Caco-2 (cell line): ENCODE results near the gene ARIH1. TPM values are rescaled to one million over a fixed set of nuclear protein-coding genes. Genes with fewer than 3 reads are reported as not detected.
"Not testable (repeated sequence)": the region's sequence is repeated elsewhere in the genome, so short reads cannot be mapped to it uniquely, and the experiment has no call there.

ENCODE experiments used
- BruUV-seq: library from RNA; stranded (reverse); fragments of 400-500 nt; replicated peaks from 2 replicates; lab custom pipeline; 2021; lab: Mats Ljungman, UMichigan
- CTCF ChIA-PET: fragments of 300-600 bp; sonication (Branson Sonifier 250); formaldehyde crosslinking; loops from one replicate; lab custom pipeline; 2022; ENCODE audit warnings: antibody characterized with exemption; lab: Charles Lee
- POLR2A ChIA-PET: fragments of 300-600 bp; sonication (Branson Sonifier 250); formaldehyde crosslinking; loops from one replicate; lab custom pipeline; 2022; ENCODE audit warnings: antibody characterized with exemption; lab: Charles Lee
- DNase-seq, 2 experiments: peaks; one replicate each; pipeline versions ENCODE4 v3.0.0 to v3.0.0-alpha.2; 2020 to 2022
- H3K27me3 ChIP-seq: replicated peaks from 2 replicates; pipeline ENCODE4 v1.6.0; 2011; ENCODE audit warnings: low read length; ENCODE audit not compliant: control insufficient read depth, insufficient read depth
- H3K36me3 ChIP-seq: 2 replicates; pipeline ENCODE4 v1.5.1; 2011; ENCODE audit warnings: low read length; ENCODE audit not compliant: control insufficient read depth, insufficient read depth
- H3K4me1 ChIP-seq: fragments of 250-450 bp; sonication (Bioruptor Pico); 2 replicates; pipeline ENCODE4 v1.5.1; 2020; ENCODE audit warnings: mild to moderate bottlenecking
- H3K4me3 ChIP-seq: 2 replicates; pipeline ENCODE4 v1.5.1; 2011; ENCODE audit warnings: low read depth, mild to moderate bottlenecking, control low read depth, low read length
- H3K9me3 ChIP-seq: fragments of 250-450 bp; sonication (Bioruptor Pico); 2 replicates; pipeline ENCODE4 v1.5.1; 2020; ENCODE audit warnings: mild to moderate bottlenecking, moderate library complexity
- H3K27ac Mint-ChIP-seq: one replicate; pipeline ENCODE4 v1.8.0; 2022; ENCODE audit warnings: mixed read lengths; ENCODE audit not compliant: unreplicated experiment
- H3K27me3 Mint-ChIP-seq: one replicate; pipeline ENCODE4 v1.8.0; 2022; ENCODE audit warnings: mixed read lengths; ENCODE audit not compliant: insufficient read depth, unreplicated experiment
- H3K36me3 Mint-ChIP-seq: one replicate; pipeline ENCODE4 v1.8.0; 2022; ENCODE audit warnings: mild to moderate bottlenecking, mixed read lengths; ENCODE audit not compliant: insufficient read depth, unreplicated experiment
- H3K4me1 Mint-ChIP-seq: one replicate; pipeline ENCODE4 v1.8.0; 2022; ENCODE audit warnings: low read depth, mixed read lengths; ENCODE audit not compliant: unreplicated experiment
- H3K4me3 Mint-ChIP-seq: one replicate; pipeline ENCODE4 v1.8.0; 2022; ENCODE audit warnings: mild to moderate bottlenecking, moderate library complexity, mixed read lengths; ENCODE audit not compliant: unreplicated experiment
- H3K9me3 Mint-ChIP-seq: one replicate; pipeline ENCODE4 v1.8.0; 2022; ENCODE audit warnings: mixed read lengths; ENCODE audit not compliant: unreplicated experiment
- CTCF ChIP-seq, 2 experiments: fragments of 200-600 bp in 1 of 2; IDR thresholded peaks; 1 replicate in 1 of 2; 2 replicates in 1 of 2; pipeline versions ENCODE4 v1.5.1 to v1.8.0; 2011 to 2022; ENCODE audit warnings: antibody characterized with exemption in 1 of 2, control low read depth in 1 of 2, inconsistent platforms in 1 of 2, low read depth in 1 of 2, low read length in 1 of 2, mild to moderate bottlenecking in 1 of 2, moderate library complexity in 1 of 2; ENCODE audit not compliant: insufficient read depth in 1 of 2, severe bottlenecking in 1 of 2, unreplicated experiment in 1 of 2
- intact Hi-C: fragments of 100-400 bp; cut with micrococcal nuclease; formaldehyde crosslinking; loops from one replicate; pipeline ENCODE4 v1.10.0; 2022; ENCODE audit not compliant: unreplicated experiment
- total RNA-seq: library from RNA; stranded (reverse); gene quantifications from 2 replicates; pipeline ENCODE4 v1.2.3, GENCODE V29; 2022

Gene ARIH1
- total RNA-seq, 1 experiment from 2014 or later: 126 TPM

- H3K9me3 ChIP-seq, intact Hi-C loops, POLR2A ChIA-PET, H3K36me3 Mint-ChIP-seq, H3K4me3 Mint-ChIP-seq, BruUV-seq, H3K4me3 ChIP-seq, H3K36me3 ChIP-seq, H3K4me1 Mint-ChIP-seq, H3K27me3 ChIP-seq, H3K27ac Mint-ChIP-seq, H3K9me3 Mint-ChIP-seq, H3K4me1 ChIP-seq, H3K27me3 Mint-ChIP-seq: not testable (repeated sequence)
- peak in 1 of 2 experiments; percentile 24 for TF ChIP-seq CTCF (IDR thresholded peaks at IDR 0.05; ENCODE audit: insufficient read depth in 1 of 2, low read depth in 1 of 2, low read length in 1 of 2, severe bottlenecking in 1 of 2, unreplicated experiment in 1 of 2)
- CTCF ChIA-PET: interaction anchor here (0.7 kb wide), 1 partner anchor 28 kb away, joined by 3 read pairs; no protein-coding TSS in a partner anchor
- DNase-seq: peak in 1 of 2 experiments; percentile 17
Observed at GRCh38 chr15:72628249-72629067, 154.3 kb downstream of the ARIH1 start.

- H3K4me3 Mint-ChIP-seq, DNase-seq, BruUV-seq, H3K4me3 ChIP-seq, H3K36me3 Mint-ChIP-seq, H3K4me1 ChIP-seq, POLR2A ChIA-PET, intact Hi-C loops, H3K4me1 Mint-ChIP-seq, H3K27me3 Mint-ChIP-seq, H3K36me3 ChIP-seq, H3K9me3 ChIP-seq, H3K27ac Mint-ChIP-seq, H3K27me3 ChIP-seq, H3K9me3 Mint-ChIP-seq: not testable (repeated sequence)
- CTCF ChIA-PET: interaction anchor here (0.7 kb wide), 1 partner anchor 29 kb away, joined by 3 read pairs; no protein-coding TSS in a partner anchor
Observed at GRCh38 chr15:72629068-72629570, 155.0 kb downstream of the ARIH1 start.

GRCh38 chr15:72636519-72637282 lies 162.6 kb downstream of the ARIH1 start:
- H3K4me1 Mint-ChIP-seq, H3K9me3 Mint-ChIP-seq, intact Hi-C loops, CTCF ChIA-PET, H3K9me3 ChIP-seq, POLR2A ChIA-PET, H3K27me3 Mint-ChIP-seq, H3K4me3 Mint-ChIP-seq, H3K27ac Mint-ChIP-seq, H3K36me3 Mint-ChIP-seq, H3K4me1 ChIP-seq, BruUV-seq, H3K36me3 ChIP-seq, H3K27me3 ChIP-seq: not testable (repeated sequence)
- peak overlapping the region; percentile 31 for H3K4me3 ChIP-seq
- peak; percentile 83 to 85 for DNase-seq

GRCh38 chr15:72639759-72640483 lies 165.8 kb downstream of the ARIH1 start:
- H3K27me3 Mint-ChIP-seq, H3K4me3 ChIP-seq, H3K36me3 ChIP-seq, CTCF ChIA-PET, POLR2A ChIA-PET, H3K4me3 Mint-ChIP-seq, DNase-seq, H3K4me1 ChIP-seq, H3K9me3 ChIP-seq, intact Hi-C loops, BruUV-seq, H3K9me3 Mint-ChIP-seq, H3K27me3 ChIP-seq, H3K27ac Mint-ChIP-seq, H3K4me1 Mint-ChIP-seq, H3K36me3 Mint-ChIP-seq: not testable (repeated sequence)

GRCh38 chr15:72642271-72642670 lies 168.1 kb downstream of the ARIH1 start:
- H3K27ac Mint-ChIP-seq, H3K36me3 Mint-ChIP-seq, DNase-seq, H3K9me3 ChIP-seq, POLR2A ChIA-PET, intact Hi-C loops, H3K4me3 ChIP-seq, H3K27me3 Mint-ChIP-seq, H3K4me3 Mint-ChIP-seq, H3K4me1 ChIP-seq, H3K36me3 ChIP-seq, H3K9me3 Mint-ChIP-seq, CTCF ChIA-PET, H3K4me1 Mint-ChIP-seq, BruUV-seq, H3K27me3 ChIP-seq: not testable (repeated sequence)
